HG03196 (cell line): Measurements from ENCODE around the gene H19.

Experiments used
- ATAC-seq: cut with Tn5 transposase; IDR thresholded peaks from one replicate; pipeline ENCODE4 v1.9.1; 2021; ENCODE audit not compliant: unreplicated experiment

The H19 gene

DNA sequence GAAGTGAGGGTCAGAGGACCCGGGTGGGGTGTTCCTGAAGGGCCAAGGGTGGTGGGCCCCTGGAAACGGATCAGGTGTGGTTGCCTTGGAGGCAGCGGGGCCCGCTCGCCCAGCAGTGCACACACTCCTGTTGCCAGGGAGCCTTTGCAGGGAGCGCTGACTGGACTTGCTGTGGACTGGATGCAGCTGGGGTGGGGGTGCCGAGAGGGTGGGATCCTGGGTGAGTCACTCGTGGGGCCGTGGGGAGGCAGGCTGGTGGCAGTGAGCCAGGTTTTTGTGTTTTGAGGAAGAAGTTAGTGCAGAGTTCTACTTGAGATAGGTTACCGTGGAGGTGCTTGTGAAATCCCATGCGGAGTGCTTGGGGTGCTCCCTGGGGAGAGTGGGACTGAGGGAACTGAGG lies 49.3 kb downstream of the H19 start:
- no peak for ATAC-seq

DNA sequence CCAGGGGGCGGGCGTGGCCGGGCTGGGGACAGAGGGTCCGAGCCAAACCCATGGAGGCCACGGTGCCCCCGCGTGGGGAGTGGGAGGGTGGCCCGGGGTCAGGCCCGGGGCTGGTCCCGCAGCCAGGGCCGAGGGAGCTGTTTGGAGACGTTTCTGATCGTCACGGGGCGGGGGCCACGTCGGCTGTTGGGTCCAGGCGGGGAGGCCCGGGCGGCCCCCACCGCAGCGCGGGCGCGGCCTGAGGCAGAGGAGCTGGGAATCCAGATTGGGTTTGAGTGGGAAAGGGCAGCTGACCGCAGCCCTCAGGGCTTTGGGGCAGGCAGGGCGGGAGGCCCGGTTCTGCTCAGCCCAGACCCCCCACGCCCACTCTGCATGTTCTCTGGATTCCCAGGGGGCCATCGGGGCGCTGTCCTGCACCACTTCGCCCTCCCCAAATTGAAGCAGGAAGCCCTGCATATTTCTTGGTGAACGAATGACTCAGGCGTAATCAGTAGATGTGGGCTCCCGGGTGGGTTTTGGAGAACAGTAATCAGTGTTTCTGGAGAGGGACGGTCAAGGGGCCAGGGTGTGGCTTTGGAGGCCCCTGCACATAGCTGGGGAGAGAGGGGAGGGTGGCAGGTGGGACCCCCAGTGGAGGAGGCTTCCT lies 49.9 kb downstream of the H19 start:
- ATAC-seq, result no peak

DNA sequence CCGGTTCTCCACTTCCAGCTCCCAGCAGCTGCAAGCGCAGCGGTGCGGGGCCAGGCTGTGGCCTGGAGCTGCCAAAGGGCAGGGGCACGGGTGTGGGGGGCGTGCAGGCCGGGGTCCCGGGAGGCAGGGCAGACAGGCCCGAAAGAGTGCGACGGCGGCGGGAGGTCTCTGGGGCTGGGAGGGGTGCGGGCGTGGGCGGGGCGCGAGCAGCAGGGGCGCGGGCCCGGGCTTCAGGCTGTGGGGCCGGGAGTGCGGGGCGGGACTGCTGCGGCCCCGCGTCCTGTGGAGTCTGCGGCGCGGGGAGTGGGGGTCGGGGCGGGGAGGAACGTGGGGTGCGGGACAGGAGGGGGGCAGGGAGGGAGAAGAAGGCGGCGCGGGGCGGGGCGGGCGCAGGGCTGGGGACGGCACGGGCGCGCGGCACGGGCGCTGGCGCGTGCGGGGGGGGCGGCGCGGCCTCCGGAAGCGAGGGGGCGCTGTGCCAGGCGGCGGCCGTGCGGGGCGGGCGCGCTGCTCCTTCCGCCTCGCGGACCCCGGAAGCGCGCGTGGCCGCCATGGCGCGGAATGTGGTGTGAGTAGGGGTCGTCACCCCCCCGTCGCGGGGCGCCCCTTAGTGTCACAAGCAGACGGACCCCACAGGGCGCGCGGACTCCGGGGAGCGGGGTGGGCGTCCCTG lies 50.7 kb downstream of the H19 start, which contains the start of gene MRPL23:
Gene MRPL23 (plus strand): TSS at position 521 of the 673 bp plus-strand sequence. CDS start 31 bp downstream, at position 552.
- ATAC-seq, result no peak
